MM.1S (cell line): Measurements from ENCODE around the gene SULT2A1.

Experiments used
- DNase-seq: peaks from one replicate; pipeline ENCODE4 v3.0.0-alpha.2; 2015
- H2AFZ ChIP-seq: fragments of 300-600 bp; sonication (generic); 2 replicates; pipeline ENCODE4 v1.6.0; 2016; ENCODE audit warnings: antibody characterized with exemption, low read length
- H3F3A ChIP-seq: fragments of 300-600 bp; sonication (generic); 2 replicates; pipeline ENCODE4 v1.6.1; 2016; ENCODE audit warnings: mild to moderate bottlenecking, antibody characterized with exemption, low read length, moderate library complexity, mixed read lengths; ENCODE audit not compliant: insufficient read depth
- H3K27ac ChIP-seq: fragments of 300-600 bp; sonication (generic); 2 replicates; pipeline ENCODE4 v1.5.1; 2016; ENCODE audit warnings: mild to moderate bottlenecking, low read length
- H3K27me3 ChIP-seq: fragments of 300-600 bp; sonication (generic); replicated peaks from 2 replicates; pipeline ENCODE4 v1.6.0; 2016; ENCODE audit warnings: low read length; ENCODE audit not compliant: insufficient read depth
- H3K36me3 ChIP-seq: fragments of 300-600 bp; sonication (generic); replicated peaks from 2 replicates; pipeline ENCODE4 v1.6.1; 2016; ENCODE audit warnings: mild to moderate bottlenecking, low read length, mixed read lengths; ENCODE audit not compliant: insufficient read depth
- H3K4me1 ChIP-seq: fragments of 300-600 bp; sonication (generic); 2 replicates; pipeline ENCODE4 v1.6.1; 2016; ENCODE audit warnings: low read length, mixed read lengths
- H3K4me2 ChIP-seq: fragments of 300-600 bp; sonication (generic); 2 replicates; pipeline ENCODE4 v1.6.0; 2016; ENCODE audit warnings: low read depth, low read length
- H3K4me3 ChIP-seq: fragments of 300-600 bp; sonication (generic); 2 replicates; pipeline ENCODE4 v1.5.1; 2016; ENCODE audit warnings: low read length, mixed read lengths
- H3K79me2 ChIP-seq: fragments of 300-600 bp; sonication (generic); 2 replicates; pipeline ENCODE4 v1.6.1; 2016; ENCODE audit warnings: mixed run types, low read length, mixed read lengths
- H3K9ac ChIP-seq: fragments of 300-600 bp; sonication (generic); 2 replicates; pipeline ENCODE4 v1.6.1; 2016; ENCODE audit warnings: low read length, mixed read lengths
- H3K9me2 ChIP-seq: fragments of 300-600 bp; sonication (generic); replicated peaks from 2 replicates; pipeline ENCODE4 v1.6.1; 2016; ENCODE audit warnings: mild to moderate bottlenecking, low read length, mixed read lengths; ENCODE audit not compliant: insufficient read depth
- H3K9me3 ChIP-seq: fragments of 300-600 bp; sonication (generic); replicated peaks from 2 replicates; pipeline ENCODE4 v1.6.1; 2016; ENCODE audit warnings: mild to moderate bottlenecking, low read length, mixed read lengths; ENCODE audit not compliant: insufficient read depth
- H4K20me1 ChIP-seq: fragments of 300-600 bp; sonication (generic); 2 replicates; pipeline ENCODE4 v1.6.1; 2016; ENCODE audit warnings: mild to moderate bottlenecking, low read length, moderate library complexity, mixed read lengths; ENCODE audit not compliant: insufficient read depth
- CTCF ChIP-seq: fragments of 300-600 bp; sonication (generic); IDR thresholded peaks from 2 replicates; pipeline ENCODE4 v1.5.1; 2016; ENCODE audit warnings: antibody characterized with exemption, low read length, mixed read lengths
- EZH2 ChIP-seq: fragments of 300-600 bp; sonication (generic); optimal IDR thresholded peaks from 2 replicates; pipeline ENCODE3; 2017; ENCODE audit warnings: low read depth, mild to moderate bottlenecking, antibody characterized with exemption, low read length, mixed read lengths
- EZH2phosphoT487 ChIP-seq: fragments of 300-600 bp; sonication (generic); IDR thresholded peaks from 2 replicates; pipeline ENCODE4 v1.6.1; 2018; ENCODE audit warnings: antibody characterized with exemption, low read length

SULT2A1 gene

GRCh38 chr19:47901370-47901769 is 15.3 kb upstream of the SULT2A1 start:
- Histone ChIP-seq H3K27me3 (peaks cover 61% of the 10 kb centered on the region), H3K9ac (no peak overlapping the region), H3K36me3 (no peaks in the 10 kb centered on the region), H4K20me1 (no peaks in the 10 kb centered on the region), H3K9me2 (no peaks in the 10 kb centered on the region), H3K4me2 (no peak overlapping the region), H3K9me3 (no peaks in the 10 kb centered on the region), H3K4me3 (no peak overlapping the region), H3K4me1 (no peaks in the 10 kb centered on the region), H3F3A (no peaks in the 10 kb centered on the region), H3K27ac (no peak overlapping the region), H3K79me2 (no peaks in the 10 kb centered on the region), H2AFZ (no peak overlapping the region)
- TF ChIP-seq CTCF (no peak), EZH2 (no peak), EZH2phosphoT487 (no peak)
- no peak for DNase-seq

- H2AFZ ChIP-seq: no peak overlapping the region
- no peak overlapping the region for H3K4me2 ChIP-seq
- no peak overlapping the region for H3K4me3 ChIP-seq
- H3K4me1 ChIP-seq: no peaks in the 10 kb centered on the region
- peaks cover 80% of the 10 kb centered on the region for H3K27me3 ChIP-seq
- no peaks in the 10 kb centered on the region for H3K9me2 ChIP-seq
- no peak for DNase-seq
- H3K27ac ChIP-seq: no peak overlapping the region
- H4K20me1 ChIP-seq: no peaks in the 10 kb centered on the region
- H3K36me3 ChIP-seq: no peaks in the 10 kb centered on the region
- TF ChIP-seq CTCF (no peak), EZH2 (no peak), EZH2phosphoT487 (no peak)
- no peaks in the 10 kb centered on the region for H3K9me3 ChIP-seq
- no peak overlapping the region for H3K9ac ChIP-seq
- no peaks in the 10 kb centered on the region for H3K79me2 ChIP-seq
- H3F3A ChIP-seq: no peaks in the 10 kb centered on the region
Observed at GRCh38 chr19:47899335-47899734, 13.2 kb upstream of the SULT2A1 start.

- no peak overlapping the region for H2AFZ ChIP-seq
- H3K4me3 ChIP-seq: no peak overlapping the region
- H3K4me1 ChIP-seq: no peaks in the 10 kb centered on the region
- H3K9me2 ChIP-seq: no peaks in the 10 kb centered on the region
- H3K36me3 ChIP-seq: no peaks in the 10 kb centered on the region
- TF ChIP-seq CTCF: no peak
- no peaks in the 10 kb centered on the region for H3K79me2 ChIP-seq
- peaks cover 88% of the 10 kb centered on the region for H3K27me3 ChIP-seq
- H3F3A ChIP-seq: no peaks in the 10 kb centered on the region
- H3K27ac ChIP-seq: no peak overlapping the region
- H3K4me2 ChIP-seq: no peak overlapping the region
- no peaks in the 10 kb centered on the region for H4K20me1 ChIP-seq
- H3K9ac ChIP-seq: no peak overlapping the region
- H3K9me3 ChIP-seq: no peaks in the 10 kb centered on the region
- DNase-seq: no peak
Observed at GRCh38 chr19:47897861-47898260, 11.7 kb upstream of the SULT2A1 start.

- no peaks in the 10 kb centered on the region for H4K20me1 ChIP-seq
- H3K27me3 ChIP-seq: peaks cover 85% of the 10 kb centered on the region
- no peak overlapping the region for H3K27ac ChIP-seq
- H3K4me1 ChIP-seq: no peaks in the 10 kb centered on the region
- H3K9ac ChIP-seq: no peak overlapping the region
- no peaks in the 10 kb centered on the region for H3K36me3 ChIP-seq
- no peak for DNase-seq
- TF ChIP-seq EZH2phosphoT487 (no peak), EZH2 (no peak), CTCF (no peak)
- no peak overlapping the region for H3K4me2 ChIP-seq
- no peak overlapping the region for H2AFZ ChIP-seq
- H3K4me3 ChIP-seq: no peak overlapping the region
- H3K9me3 ChIP-seq: no peaks in the 10 kb centered on the region
- H3K9me2 ChIP-seq: no peaks in the 10 kb centered on the region
- H3K79me2 ChIP-seq: no peaks in the 10 kb centered on the region
- no peaks in the 10 kb centered on the region for H3F3A ChIP-seq
Observed at GRCh38 chr19:47896773-47897172, 10.7 kb upstream of the SULT2A1 start.
